ENCODE measurements around the gene NRXN3. TPM values are rescaled to one million over a fixed set of nuclear protein-coding genes. Genes with fewer than 3 reads are reported as not detected.

The NRXN3 gene
- polyA plus RNA-seq, 1 experiment: 1.1 TPM

DNA sequence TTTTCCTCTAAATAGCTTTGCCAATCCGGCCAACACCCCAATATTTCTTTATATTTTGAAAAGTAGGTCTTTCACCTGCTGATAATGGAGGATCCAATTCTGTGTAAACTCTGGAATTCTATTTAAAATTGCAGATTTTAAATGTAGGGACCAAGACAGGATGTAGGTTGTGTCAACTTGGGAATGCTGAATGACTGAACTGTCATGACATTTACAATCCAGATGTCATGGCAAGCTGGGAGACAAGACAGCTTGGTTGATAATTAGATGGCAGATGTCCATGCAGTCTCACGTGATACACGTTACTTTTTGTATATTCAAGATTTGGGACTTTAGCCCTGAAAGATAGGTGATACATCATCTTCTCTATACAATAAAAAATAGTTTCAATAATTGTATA, 1564.0 kb downstream of the NRXN3 start:
- no peak for DNase-seq (ENCODE audit: low read depth, low spot score)
- ChIA-PET POLR2A (no interaction called here), CTCF (interaction anchor here (0.7 kb wide), 1 partner anchor 775 kb away, joined by 3 read pairs; no protein-coding TSS in a partner anchor)
- no peaks in the 10 kb centered on the region for H3K27me3 ChIP-seq (ENCODE audit: control insufficient read depth, insufficient read depth, low read length)
- TF ChIP-seq, protein P1, sequence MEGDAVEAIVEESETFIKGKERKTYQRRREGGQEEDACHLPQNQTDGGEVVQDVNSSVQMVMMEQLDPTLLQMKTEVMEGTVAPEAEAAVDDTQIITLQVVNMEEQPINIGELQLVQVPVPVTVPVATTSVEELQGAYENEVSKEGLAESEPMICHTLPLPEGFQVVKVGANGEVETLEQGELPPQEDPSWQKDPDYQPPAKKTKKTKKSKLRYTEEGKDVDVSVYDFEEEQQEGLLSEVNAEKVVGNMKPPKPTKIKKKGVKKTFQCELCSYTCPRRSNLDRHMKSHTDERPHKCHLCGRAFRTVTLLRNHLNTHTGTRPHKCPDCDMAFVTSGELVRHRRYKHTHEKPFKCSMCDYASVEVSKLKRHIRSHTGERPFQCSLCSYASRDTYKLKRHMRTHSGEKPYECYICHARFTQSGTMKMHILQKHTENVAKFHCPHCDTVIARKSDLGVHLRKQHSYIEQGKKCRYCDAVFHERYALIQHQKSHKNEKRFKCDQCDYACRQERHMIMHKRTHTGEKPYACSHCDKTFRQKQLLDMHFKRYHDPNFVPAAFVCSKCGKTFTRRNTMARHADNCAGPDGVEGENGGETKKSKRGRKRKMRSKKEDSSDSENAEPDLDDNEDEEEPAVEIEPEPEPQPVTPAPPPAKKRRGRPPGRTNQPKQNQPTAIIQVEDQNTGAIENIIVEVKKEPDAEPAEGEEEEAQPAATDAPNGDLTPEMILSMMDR (IDR thresholded peaks at IDR 0.05; ENCODE audit: low read depth, low read length): no peak
- H3K27ac ChIP-seq (ENCODE audit: low read depth, low read length): no peak overlapping the region
- H3K9me3 ChIP-seq (ENCODE audit: control insufficient read depth, insufficient read depth, low read length): peaks cover 5% of the 10 kb centered on the region
- H3K4me3 ChIP-seq (ENCODE audit: low read depth, low read length): no peak overlapping the region

DNA sequence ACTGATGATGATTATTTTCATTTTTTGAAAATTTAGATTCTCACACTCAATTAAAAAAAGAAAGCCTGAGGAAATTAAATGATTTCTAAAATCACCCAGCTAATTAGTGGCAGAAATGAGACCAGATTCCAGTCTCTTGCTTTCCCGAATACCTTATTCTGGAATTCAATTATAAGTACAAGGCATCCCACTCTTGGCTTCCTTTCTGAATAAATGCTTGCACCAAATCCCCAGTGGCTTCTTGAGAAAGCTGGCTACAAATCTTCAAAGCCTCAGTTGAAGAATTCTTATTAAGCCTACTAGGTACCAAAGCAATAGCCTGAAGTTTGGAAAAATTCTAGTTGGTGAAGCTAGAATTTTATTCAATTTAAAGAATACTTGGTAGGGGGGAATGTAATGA, 1564.5 kb downstream of the NRXN3 start:
- no peak overlapping the region for H3K4me3 ChIP-seq (ENCODE audit: low read depth, low read length)
- POLR2A ChIA-PET: no interaction called here
- CTCF ChIA-PET: no interaction called here
- TF ChIP-seq, protein P1 (IDR thresholded peaks at IDR 0.05; ENCODE audit: low read depth, low read length): no peak
- no peak overlapping the region for H3K27ac ChIP-seq (ENCODE audit: low read depth, low read length)
- H3K27me3 ChIP-seq (ENCODE audit: control insufficient read depth, insufficient read depth, low read length): no peaks in the 10 kb centered on the region
- peaks cover 5% of the 10 kb centered on the region for H3K9me3 ChIP-seq (ENCODE audit: control insufficient read depth, insufficient read depth, low read length)
- no peak for DNase-seq (ENCODE audit: low read depth, low spot score)

DNA sequence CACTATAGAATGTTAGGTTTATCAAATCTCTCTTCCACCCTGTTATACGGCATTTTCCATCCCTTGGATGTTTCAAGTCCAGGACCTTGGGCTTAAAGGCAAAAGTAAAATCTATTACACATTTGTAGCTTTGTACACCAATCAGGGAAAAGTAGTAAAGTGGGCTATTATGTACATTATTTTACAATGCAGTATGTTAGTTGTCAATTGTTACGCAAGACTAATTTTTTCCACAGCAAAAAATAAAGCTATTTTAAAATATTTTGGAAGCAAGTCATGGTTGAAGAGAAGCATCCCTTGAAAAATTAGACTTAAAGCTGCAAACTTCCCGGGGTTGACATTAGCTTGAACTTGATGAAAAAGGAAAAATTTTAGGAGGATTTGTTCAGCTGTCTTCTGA, 1564.9 kb downstream of the NRXN3 start:
- DNase-seq (ENCODE audit: low read depth, low spot score): no peak
- Histone ChIP-seq H3K9me3 (ENCODE audit: control insufficient read depth, insufficient read depth, low read length) (peaks cover 5% of the 10 kb centered on the region), H3K27me3 (ENCODE audit: control insufficient read depth, insufficient read depth, low read length) (no peaks in the 10 kb centered on the region), H3K4me3 (ENCODE audit: low read depth, low read length) (no peak overlapping the region), H3K27ac (ENCODE audit: low read depth, low read length) (no peak overlapping the region)
- CTCF ChIA-PET: no interaction called here
- TF ChIP-seq, protein P1 (IDR thresholded peaks at IDR 0.05; ENCODE audit: low read depth, low read length): no peak
- POLR2A ChIA-PET: no interaction called here

DNA sequence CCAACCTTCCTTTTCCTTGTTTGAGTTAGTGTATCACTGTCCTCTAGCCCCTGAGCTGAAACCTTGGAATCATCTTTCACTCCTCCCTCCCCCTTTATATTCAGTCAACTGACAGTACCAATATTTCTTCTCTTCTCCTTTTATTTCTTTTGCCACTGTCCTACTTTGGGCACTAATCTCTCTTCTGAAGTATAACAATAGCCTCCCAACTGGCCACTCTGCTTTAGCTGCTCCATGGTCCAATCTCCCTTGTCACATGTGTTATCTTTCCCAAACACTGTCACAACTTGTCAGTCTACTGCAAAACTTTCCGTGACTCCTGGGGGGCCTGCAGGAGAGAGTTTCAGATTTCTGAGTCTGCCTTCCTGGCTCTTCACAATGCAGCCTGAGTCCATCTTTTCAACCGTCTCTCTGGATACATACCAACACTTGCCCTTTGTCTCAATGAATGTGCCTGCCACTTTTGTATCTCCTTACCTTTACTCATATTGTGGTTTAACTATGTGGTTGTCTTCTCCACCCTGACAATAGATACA, 1570.0 kb downstream of the NRXN3 start:
- POLR2A ChIA-PET: no interaction called here

DNA sequence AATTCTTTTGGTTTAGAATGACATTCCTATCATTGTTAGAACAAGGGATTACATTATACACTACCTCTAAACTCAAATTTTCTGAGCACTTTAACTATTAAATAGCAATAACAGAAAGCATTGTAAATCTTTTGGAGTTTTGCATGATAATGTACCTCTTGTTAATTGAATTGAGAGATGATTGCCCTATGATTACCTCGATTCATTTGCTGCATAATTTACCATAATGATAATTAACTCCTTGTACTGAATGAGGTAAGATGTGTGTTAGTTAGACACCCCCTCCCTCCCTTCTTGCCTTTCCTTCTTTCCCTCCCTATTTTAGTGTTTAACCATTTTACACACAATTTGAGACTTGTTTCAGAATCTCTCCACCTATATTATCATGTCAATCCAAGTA, 1572.0 kb downstream of the NRXN3 start:
- Histone ChIP-seq H3K9me3 (ENCODE audit: control insufficient read depth, insufficient read depth, low read length) (no peaks in the 10 kb centered on the region), H3K27me3 (ENCODE audit: control insufficient read depth, insufficient read depth, low read length) (no peaks in the 10 kb centered on the region), H3K4me3 (ENCODE audit: low read depth, low read length) (no peak overlapping the region), H3K27ac (ENCODE audit: low read depth, low read length) (no peak overlapping the region)
- DNase-seq (ENCODE audit: low read depth, low spot score): no peak
- POLR2A ChIA-PET: no interaction called here
- CTCF ChIA-PET: no interaction called here
- TF ChIP-seq, protein P1 (IDR thresholded peaks at IDR 0.05; ENCODE audit: low read depth, low read length): no peak

More for the DNA sequence above, 1570.0 kb downstream of the NRXN3 start:
- no peak overlapping the region for H3K27ac ChIP-seq (ENCODE audit: low read depth, low read length)
- TF ChIP-seq, protein P1 (IDR thresholded peaks at IDR 0.05; ENCODE audit: low read depth, low read length): no peak
- DNase-seq (ENCODE audit: low read depth, low spot score): no peak
- no peak overlapping the region for H3K4me3 ChIP-seq (ENCODE audit: low read depth, low read length)
- CTCF ChIA-PET: no interaction called here
- H3K27me3 ChIP-seq (ENCODE audit: control insufficient read depth, insufficient read depth, low read length): no peaks in the 10 kb centered on the region
- H3K9me3 ChIP-seq (ENCODE audit: control insufficient read depth, insufficient read depth, low read length): peaks cover 5% of the 10 kb centered on the region; the same call in 1 of the 2 replicates

Data from AG04450 (cell line).